VCaP (cell line): ENCODE data around the gene PDXDC1.
"Not testable (repeated sequence)": the region's sequence is repeated elsewhere in the genome, so short reads cannot be mapped to it uniquely, and the experiment has no call there.

Experiments
- H3K27ac ChIP-seq: fragments of 450-650 bp; 2 replicates; pipeline ENCODE4 v1.5.1; 2017
- TF ChIP-seq, protein P1 (sequence below): fragments of 450-650 bp; conservative IDR thresholded peaks from 2 replicates; pipeline ENCODE4 v1.5.1; 2017; ENCODE audit warnings: mild to moderate bottlenecking, moderate library complexity

The PDXDC1 gene

DNA sequence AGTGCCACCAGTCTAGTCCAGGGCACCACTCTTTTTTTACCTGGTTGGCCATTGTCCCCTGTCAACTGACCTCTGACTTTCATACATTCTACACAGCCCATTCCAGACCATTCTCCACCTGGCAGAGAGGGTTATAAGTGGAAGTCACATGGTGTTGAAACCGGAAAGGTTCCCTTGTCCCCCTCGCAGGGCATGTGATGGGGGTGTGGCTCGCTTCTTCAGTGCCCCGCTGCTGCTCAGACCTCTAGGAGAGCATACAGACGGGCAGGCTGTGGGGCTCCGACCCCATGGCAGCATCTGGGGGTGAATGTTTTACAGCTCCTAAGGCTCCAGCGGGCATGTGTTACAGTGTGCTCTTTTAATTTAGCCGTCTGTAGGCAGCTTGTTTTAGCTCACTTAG is 52.2 kb downstream of the PDXDC1 start:
- not testable (repeated sequence) for H3K27ac ChIP-seq

DNA sequence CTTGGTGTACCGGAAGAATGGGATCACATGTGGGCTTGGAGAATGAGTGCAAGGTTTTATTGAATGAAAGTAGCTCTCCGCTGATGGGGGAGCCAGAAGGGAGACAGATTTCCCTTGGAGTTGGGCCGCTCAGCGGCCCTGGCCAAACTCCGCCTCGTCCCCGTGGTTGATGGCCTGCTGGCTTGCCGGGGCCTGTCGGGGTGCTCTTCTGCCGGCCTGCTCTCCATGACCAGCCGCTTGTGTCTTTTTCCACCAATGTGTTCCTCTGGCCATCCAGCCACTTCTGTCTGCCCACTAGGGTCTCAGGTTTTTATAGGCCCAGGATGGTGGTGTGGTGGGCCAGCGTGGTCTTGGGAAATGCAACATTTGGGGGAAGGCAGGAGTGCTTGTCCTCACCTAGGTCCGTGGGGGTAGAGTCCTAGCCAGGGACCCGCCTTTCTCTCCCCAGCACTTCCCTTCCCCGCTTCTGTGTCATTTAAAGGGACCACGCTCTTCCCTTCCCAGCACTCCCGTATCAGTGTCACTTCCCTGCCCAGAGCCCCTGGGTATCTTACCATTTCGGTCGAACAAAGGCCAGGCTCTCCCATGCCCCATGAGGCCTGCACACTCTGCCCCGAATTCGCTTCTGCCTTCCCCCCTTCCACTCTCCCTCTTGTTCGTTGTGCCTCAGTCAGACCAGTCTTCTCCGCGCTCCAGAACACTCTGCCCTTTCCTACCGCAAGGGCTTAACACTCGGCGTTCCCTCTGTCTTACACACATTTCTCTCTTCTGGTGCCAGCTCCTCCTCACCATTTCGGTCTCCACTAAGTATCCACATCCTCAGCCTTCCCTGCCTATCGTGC is 52.9 kb downstream of the PDXDC1 start:
- not testable (repeated sequence) for H3K27ac ChIP-seq

DNA sequence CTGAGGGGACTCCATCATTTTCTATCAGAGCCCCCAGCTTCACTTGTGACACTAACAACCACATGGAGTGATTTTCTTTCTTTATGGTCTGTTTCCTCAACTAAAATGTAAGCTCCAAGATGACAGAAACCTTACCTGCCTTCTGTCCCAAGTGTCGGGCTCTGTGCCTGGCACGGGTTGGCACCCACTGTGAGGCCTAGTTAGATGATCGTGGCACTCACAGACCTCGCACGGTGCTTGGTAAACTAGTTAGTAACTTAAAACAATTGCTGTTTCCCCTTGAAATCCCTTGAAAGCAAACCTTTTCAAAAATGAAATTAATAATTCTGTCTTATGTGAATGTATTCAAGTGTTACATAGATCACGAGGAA is 53.5 kb downstream of the PDXDC1 start:
- H3K27ac ChIP-seq, result not testable (repeated sequence)

GRCh38 chr16:15028801-15029698 is 54.2 kb downstream of the PDXDC1 start:
- not testable (repeated sequence) for H3K27ac ChIP-seq

DNA sequence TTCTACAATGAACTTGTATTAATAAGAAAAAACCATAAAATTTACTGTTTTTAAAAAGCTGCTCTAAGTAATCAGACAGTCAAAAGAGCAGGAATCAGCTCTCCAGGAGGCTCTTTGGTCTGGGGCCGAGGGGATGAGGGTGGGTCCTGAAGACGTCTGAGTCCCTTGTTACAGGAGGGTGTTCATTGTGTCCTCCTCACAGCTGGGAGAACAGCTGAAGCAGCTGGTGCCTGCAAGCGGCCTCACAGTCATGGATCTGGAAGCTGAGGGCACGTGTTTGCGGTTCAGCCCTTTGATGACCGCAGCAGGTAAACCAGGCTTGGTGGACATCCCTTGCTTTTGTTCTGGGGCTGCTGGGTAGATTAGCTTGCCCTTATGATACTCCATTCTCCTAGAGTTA is 54.9 kb downstream of the PDXDC1 start:
- H3K27ac ChIP-seq, result not testable (repeated sequence)

GRCh38 chr16:15031179-15031578 is 56.4 kb downstream of the PDXDC1 start:
- H3K27ac ChIP-seq, result no peak overlapping the region
- TF ChIP-seq, protein P1, sequence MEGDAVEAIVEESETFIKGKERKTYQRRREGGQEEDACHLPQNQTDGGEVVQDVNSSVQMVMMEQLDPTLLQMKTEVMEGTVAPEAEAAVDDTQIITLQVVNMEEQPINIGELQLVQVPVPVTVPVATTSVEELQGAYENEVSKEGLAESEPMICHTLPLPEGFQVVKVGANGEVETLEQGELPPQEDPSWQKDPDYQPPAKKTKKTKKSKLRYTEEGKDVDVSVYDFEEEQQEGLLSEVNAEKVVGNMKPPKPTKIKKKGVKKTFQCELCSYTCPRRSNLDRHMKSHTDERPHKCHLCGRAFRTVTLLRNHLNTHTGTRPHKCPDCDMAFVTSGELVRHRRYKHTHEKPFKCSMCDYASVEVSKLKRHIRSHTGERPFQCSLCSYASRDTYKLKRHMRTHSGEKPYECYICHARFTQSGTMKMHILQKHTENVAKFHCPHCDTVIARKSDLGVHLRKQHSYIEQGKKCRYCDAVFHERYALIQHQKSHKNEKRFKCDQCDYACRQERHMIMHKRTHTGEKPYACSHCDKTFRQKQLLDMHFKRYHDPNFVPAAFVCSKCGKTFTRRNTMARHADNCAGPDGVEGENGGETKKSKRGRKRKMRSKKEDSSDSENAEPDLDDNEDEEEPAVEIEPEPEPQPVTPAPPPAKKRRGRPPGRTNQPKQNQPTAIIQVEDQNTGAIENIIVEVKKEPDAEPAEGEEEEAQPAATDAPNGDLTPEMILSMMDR, result no peak

GRCh38 chr16:15031586-15031985 is 56.8 kb downstream of the PDXDC1 start:
- H3K27ac ChIP-seq, result no peak overlapping the region
- TF ChIP-seq, protein P1, result no peak

GRCh38 chr16:15032547-15033308 is 57.9 kb downstream of the PDXDC1 start:
- no peak overlapping the region for H3K27ac ChIP-seq
- TF ChIP-seq, protein P1, result no peak

- TF ChIP-seq, protein P1, result no peak
- no peak overlapping the region for H3K27ac ChIP-seq
Observed at GRCh38 chr16:15033309-15033707, 58.5 kb downstream of the PDXDC1 start.
